Urothelium cell line (cell line): ENCODE results near the gene FCHSD2.
"Not testable (repeated sequence)": the region's sequence is repeated elsewhere in the genome, so short reads cannot be mapped to it uniquely, and the experiment has no call there.

Source experiments
- DNase-seq: peaks from one replicate; pipeline ENCODE4 v3.0.0; 2011; ENCODE audit warnings: low spot score, mixed read lengths
- FAIRE-seq: peaks from 2 replicates; lab custom pipeline; 2011; peaks lifted over from hg19 to GRCh38; lab: Jason Lieb, UNC

The FCHSD2 gene

GRCh38 chr11:73018856-73019255 is 123.3 kb downstream of the FCHSD2 start:
- DNase-seq: no peak
- FAIRE-seq: no peak

DNA sequence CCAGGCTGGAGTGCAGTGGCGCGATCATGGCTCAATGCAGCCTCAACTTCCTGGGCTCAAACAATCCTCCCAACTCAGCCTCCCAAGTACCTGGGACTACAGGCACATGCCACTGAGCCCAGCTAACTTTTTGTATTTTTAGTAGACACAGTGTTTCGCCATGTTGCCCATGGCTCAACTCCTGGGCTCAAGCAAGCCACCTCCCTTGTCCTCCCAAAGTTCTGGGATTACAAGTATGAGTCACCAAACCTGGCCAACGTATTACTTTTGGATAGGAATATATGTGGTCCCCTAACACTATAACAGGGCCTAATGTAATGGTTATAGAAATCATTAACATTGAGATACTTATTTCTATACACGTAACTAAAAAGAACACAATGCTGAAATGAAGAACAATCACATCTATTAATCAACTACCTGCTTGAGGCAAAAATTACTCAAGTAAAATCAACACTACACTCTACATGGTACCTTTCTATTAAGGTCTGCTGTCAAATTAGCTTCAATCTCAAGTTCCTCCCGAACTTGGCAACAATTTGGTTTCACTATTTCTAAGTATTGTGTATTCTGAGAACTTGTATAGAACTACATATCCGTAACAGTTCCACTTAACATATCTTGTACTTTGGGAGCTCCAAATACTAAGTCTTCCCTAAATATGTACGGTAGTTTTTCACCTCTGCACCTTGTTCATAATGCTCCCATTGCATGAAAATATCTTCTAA is 124.9 kb downstream of the FCHSD2 start:
- FAIRE-seq (no peak), DNase-seq (no peak)

DNA sequence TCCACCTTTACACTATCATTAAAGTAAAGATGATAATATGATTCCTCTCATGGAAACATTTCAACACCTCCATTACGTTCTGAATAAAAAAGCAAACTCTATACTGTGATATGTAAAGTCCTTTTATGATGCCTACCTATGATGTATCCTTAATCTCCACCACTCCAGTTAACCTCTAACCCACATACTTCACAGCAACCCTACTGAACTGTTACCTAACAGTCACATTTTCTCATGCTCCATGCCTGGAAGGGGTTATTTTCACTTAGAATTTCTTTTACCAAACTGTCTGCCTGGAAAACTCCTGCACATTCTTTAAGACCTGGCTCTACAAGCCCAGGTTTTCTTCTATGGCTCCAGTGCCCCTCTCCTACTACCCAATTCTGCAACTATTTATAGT is 129.1 kb downstream of the FCHSD2 start:
- FAIRE-seq: no peak
- no peak for DNase-seq

DNA sequence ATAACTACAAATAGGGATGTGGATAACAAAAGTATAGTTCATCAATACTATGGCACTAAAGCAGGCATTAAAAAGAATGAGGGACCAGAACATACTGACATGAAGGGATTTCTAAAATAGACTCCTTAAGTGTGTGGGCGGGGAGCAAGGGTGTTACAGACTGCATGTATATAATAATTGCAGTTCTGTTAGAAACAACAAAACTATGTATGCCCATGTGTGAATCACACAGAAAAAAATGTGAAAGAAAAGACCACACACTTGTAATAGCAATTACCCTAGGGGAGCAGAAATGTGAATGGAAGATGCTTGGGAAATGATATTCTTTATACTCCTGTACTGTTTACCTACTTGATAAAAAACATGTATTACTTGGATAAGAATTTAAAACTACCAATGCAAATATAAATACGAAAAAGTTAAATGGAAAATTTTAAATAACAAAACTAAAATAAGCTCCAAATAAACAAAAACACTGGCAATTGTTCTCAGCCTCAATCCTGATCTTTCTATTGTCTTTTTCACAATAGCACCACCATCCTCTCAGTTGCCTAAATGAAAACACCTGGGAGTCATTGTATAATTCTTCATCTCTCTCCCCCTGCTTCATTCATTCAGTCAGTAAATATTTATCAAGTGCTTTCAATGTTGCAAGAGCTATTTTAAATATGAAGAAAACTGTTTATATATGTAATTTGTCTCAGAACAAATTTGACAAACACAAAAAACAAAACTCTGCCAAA is 129.8 kb downstream of the FCHSD2 start:
- FAIRE-seq (no peak), DNase-seq (no peak)

DNA sequence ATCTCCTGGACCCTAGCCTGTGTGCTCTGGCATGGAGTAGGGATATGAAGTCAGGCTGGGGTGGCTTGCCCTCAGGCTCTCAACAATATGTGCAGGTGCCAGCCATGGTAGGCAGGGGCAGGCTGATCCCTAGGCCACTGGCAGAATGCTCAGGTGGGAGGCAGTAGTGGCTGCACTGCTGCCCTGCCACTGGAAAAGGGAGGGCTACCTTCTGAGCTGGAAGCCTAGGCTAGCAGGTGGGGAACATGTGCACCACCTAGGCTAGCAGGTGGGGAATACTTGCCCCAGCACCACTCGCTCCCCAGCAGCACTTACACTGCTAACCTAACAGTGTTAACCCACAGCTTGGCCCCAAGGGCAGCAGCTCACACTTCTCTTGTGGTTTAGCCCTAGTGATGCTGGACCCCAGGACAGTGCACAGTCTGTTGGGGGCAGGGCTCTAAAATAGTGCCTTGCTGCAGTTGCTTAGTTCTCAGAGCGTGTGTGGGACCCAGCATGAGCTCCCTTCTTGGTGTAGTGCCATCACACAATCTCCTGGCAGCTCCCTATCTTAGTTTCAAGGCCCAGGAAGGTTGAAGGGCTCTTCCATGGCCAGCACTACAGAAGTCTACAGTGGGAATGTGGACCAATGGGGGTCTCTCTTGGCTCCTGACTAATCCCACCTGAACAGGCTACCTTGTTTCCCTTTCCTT is 130.8 kb downstream of the FCHSD2 start:
- FAIRE-seq (no peak), DNase-seq (no peak)

GRCh38 chr11:73009972-73010371 is 132.1 kb downstream of the FCHSD2 start:
- FAIRE-seq: no peak

GRCh38 chr11:73004088-73004487 is 138.0 kb downstream of the FCHSD2 start:
- FAIRE-seq (no peak), DNase-seq (no peak)

More at GRCh38 chr11:73009972-73010371, 132.1 kb downstream of the FCHSD2 start:
- DNase-seq: no peak

- DNase-seq (no peak), FAIRE-seq (no peak)
Observed at GRCh38 chr11:73003088-73003487, 139.0 kb downstream of the FCHSD2 start.

- DNase-seq: no peak
- FAIRE-seq: no peak
Observed at GRCh38 chr11:73002214-73002613, 139.9 kb downstream of the FCHSD2 start.

- no peak for DNase-seq
- FAIRE-seq: no peak
Observed at GRCh38 chr11:73001615-73002014, 140.5 kb downstream of the FCHSD2 start.

DNA sequence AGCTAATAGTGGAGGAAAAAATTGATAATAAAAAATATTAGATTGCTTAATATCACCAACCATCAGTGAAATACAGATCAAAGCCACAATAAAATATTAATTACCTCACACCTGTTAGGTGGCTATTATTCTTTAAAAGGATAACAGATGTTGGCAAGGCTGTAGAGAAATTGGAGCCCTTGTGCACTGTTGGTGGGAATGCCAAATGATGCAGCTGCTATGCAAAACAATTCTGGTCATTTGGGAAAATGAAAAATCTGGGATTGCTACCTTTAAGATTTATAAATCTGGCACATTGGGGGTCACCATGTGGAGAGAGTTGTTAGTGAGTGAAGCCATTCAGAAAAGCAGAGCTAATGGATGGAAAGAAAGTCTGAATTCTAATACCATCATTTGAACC is 143.4 kb downstream of the FCHSD2 start:
- DNase-seq (no peak), FAIRE-seq (no peak)

DNA sequence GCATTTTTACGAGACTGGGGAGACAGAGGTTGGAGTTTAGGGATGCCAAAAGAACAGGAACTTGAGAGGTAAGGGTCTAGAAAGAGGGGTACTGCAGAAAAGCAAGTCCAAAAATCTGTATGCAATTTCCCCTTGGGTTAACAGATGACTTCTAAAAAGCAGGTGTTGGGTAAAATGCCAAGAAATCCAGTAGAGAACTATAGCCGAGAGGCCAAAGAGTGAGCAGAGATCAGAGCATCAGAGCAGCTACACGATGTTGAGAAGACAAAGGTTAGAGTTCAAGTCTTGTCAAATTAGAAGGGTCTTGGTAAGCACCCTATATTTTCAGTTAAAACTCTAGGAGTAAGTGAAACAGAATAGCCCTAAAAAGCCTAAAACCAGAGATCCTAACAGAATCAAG is 145.2 kb downstream of the FCHSD2 start:
- DNase-seq (no peak), FAIRE-seq (no peak)

DNA sequence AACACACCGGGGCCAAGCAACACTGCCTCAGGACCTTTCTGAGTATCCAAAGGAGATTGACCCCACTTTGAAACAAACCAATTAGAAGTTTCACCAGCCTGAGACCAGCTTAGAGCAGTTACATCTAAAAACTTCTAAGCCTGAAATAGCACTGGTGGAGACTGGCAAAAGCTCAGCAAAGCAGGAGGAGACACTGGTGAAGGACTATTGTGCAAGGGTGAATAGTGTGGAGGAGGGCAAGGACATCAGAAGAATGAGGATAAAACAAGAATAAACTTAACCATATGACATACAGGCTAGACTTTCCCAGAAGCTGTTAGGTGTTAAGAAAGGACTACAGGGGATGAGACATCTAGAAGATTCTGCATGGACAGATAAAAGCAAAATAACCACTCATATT is 152.4 kb downstream of the FCHSD2 start:
- no peak for FAIRE-seq
- no peak for DNase-seq

GRCh38 chr11:72988821-72989220 is 153.3 kb downstream of the FCHSD2 start:
- no peak for FAIRE-seq

DNA sequence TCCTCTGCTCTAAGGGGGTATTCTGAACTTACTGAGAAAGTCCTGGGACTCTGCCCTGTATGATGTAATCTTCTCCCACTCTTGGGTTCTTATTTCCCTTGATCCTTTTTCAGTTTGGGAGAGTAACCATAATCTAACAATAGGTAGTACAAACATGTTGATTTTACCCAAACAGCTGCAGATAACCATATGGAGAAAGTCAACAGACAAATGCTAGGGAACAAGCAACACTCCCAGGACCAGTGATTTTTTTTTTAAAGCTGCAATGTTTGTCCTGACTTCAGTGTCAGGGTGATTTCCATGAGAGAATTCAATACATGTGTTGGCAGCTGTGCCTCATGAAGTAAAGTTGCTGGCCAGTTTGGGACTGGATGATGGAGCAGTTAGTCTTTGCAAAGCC is 156.5 kb downstream of the FCHSD2 start:
- FAIRE-seq (no peak), DNase-seq (no peak)

More at GRCh38 chr11:72988821-72989220, 153.3 kb downstream of the FCHSD2 start:
- no peak for DNase-seq

DNA sequence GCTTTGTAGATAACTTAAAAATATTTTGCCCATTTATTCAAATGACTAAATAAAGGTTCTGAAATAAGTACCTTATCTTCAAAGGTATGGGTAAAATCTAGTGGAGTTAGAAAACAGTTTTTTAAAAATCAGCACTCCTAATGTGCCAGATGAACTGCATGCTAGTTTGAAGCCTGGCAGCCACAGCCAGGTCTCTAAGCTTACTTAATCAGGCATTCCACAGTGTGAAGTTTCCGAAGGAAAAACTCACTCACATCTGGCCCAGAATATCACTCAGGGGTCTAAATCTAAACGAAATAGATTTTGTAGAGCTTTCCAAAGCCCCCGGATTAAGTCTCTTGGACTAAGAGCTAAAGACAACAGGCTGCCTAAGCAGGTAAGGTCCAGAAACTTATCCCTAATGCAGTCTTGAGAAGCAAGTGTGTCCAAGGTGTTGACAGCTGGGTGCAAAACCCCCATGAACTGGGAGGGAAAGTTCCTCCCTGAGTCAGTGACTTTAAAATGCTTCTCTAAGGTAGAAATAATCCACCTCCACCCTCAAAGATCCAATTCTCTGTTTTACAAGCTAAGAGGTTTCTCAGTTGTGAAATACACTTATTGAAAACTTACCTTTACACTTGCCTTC is 157.6 kb downstream of the FCHSD2 start:
- no peak for DNase-seq
- no peak for FAIRE-seq

DNA sequence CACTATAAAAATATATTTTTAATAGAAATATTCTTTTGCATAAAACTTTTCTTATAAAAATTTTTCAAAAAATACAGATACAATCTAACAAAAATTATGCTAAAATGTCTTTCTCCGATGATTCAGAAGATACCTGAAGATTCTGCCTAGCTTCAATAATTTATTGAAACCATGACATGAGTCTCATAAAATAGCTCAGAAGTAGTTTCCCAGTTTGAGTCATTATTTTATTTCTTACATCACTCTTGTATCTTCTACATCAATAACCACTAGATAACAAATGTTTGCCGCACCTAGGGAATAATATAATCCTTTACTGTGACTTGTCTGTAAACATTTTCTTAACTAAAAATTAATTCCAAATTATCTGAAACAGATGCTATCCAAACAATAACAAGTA is 158.6 kb downstream of the FCHSD2 start:
- no peak for FAIRE-seq
- no peak for DNase-seq

DNA sequence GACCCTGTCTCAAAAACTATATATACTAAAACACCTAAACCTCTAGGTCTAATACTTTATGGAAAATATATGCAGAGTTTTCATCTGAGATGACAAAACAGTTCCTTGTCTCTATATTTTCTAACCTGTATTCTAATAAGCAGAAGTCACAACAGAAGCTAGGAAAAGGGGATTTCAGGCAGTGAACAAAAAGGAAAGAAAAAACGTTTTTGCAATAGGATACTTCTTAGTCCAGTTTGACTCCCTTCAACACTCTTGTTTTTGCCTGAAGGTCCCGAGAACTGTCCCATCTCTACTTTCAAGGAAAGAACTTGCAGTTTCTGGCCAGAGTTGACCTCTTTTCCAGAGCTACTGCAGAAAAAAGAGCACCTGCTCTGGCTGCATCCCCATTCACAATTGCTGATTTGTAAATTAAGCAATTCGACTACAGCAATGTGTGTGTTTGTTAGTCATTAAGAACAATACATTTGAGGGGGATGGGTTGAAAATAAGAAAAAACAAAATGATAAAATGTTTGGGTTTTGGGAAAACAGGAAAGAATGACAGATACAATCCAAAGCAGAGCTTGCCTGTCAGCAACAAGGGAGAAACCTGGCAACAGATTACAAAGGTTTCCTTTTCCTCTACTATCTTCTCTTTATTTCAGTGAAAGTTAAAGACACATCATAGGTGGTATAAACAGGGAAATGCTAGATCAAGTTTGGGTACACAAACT is 160.0 kb downstream of the FCHSD2 start:
- FAIRE-seq (no peak), DNase-seq (no peak)

GRCh38 chr11:72981080-72981479 is 161.0 kb downstream of the FCHSD2 start:
- no peak for FAIRE-seq
- no peak for DNase-seq

- not testable (repeated sequence) for DNase-seq, FAIRE-seq
Observed at GRCh38 chr11:72977782-72978181, 164.3 kb downstream of the FCHSD2 start.

DNA sequence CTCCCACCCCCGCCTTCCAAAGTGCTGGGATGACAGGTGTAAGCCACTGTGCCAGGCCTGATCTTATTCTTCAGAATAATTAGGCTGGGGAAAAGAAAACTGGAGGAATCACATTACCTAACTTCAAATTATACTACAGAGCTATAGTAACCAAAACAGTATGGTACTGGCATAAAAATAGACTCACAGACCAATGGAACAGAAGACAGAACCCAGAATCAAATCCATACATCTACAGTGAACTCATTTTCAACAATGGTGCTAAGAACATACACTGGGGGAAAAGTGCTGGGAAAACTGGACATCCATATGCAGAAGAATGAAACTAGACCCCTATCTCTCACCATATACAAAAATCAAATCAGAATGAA is 165.6 kb downstream of the FCHSD2 start:
- DNase-seq, FAIRE-seq: not testable (repeated sequence)
